Stimulated activated CD4-positive, alpha-beta T cell treated with anti-CD3 and anti-CD28 coated beads, Interleukin-4, amount 100 ng/mL, for 24 hours (primary cell): ENCODE measurements around the gene SMIM35.

ENCODE experiments used
- DNase-seq: peaks from one replicate; pipeline ENCODE4 v3.0.0-alpha.2; 2020

The SMIM35 gene

GRCh38 chr11:118108513-118108912, 21.8 kb upstream of the SMIM35 start:
- no peak for DNase-seq

DNA sequence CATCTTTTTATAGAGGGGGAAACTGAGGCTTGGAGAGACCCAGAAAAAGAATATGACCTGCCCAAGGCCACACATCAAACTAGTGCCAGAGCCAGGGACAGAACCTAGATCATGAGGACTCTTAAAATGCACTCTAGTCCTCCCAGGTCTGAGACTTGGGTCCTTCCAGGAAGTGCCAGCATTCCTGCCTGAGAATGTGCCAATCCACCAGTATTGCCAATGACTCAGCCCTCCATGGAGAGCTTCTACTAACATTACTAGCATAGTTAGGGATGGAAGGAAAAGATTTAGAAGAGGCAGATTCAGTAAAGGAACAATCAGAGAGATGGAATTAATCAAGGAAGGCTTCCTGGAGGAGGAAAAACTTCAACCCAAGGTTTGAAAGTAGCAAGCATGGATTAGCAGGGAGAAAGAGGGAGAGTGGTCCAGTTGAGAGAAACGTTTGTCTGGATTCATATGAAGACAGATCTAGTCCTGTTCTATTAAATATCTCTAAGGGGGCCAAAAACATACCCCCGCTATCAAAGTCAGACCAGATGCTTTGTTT, 20.1 kb upstream of the SMIM35 start:
- no peak for DNase-seq

GRCh38 chr11:118105657-118106305, 19.0 kb upstream of the SMIM35 start:
- DNase-seq = no peak

DNA sequence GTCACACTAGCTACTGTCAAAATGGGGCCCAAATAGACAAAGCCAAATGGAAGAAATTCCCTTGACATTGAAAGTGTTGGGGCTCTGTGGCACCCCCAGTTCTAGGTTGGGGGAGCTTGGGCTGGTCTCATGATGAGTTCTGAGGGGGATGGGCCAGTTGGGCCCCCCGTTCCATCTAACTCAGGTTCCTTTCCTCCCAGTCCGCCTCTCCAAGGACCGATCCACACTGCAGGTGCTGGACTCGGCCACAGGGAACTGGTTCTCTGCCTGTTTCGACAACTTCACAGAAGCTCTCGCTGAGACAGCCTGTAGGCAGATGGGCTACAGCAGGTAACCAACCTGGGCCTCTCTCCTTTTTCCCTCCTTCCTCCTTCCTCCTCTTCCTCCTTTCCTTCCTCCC, 17.7 kb upstream of the SMIM35 start:
- no peak for DNase-seq

DNA sequence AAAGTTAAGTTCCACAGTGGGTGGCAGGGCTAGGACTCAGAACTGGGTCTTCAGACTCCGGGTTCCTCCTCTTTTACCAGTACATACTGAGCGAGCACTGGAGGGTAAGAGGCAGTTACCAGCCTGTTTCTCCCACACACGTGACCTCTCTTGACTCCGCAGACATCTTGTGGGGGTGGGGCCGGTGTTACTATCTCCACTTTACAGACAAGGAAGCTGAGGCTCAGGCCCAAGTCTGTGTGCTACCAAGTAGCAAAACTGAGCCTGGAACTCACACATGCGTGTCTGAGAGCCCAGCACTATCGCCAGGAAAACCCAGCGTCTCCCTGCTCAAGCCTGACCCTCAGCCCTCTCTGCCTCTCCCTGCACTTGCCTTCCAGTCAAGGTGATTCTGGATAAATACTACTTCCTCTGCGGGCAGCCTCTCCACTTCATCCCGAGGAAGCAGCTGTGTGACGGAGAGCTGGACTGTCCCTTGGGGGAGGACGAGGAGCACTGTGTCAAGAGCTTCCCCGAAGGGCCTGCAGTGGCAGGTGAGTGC, 16.0 kb upstream of the SMIM35 start:
- DNase-seq = no peak

- no peak for DNase-seq
Observed at GRCh38 chr11:118100691-118101232, 14.0 kb upstream of the SMIM35 start.

- no peak for DNase-seq
Observed at GRCh38 chr11:118099838-118100556, 13.2 kb upstream of the SMIM35 start.

GRCh38 chr11:118098996-118099837, 12.5 kb upstream of the SMIM35 start:
- DNase-seq = no peak

DNA sequence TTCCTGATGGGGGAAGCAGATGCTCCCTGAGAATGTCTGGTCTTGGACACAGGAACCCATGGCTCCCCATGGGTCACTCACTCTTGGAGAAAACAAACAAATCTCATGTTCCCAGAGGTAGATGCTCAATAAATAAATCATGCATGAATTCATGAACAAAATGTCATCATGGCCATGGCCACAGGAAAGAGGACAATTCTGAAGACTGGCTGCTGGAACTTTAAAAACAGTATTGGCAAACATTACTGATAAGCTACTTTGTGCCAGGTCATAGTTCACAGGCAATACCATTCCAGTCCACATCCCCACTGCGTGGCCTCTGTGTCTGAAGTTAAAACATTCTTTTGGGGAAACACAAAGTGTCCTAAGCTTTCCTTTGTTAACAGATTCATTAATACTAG, 9.2 kb upstream of the SMIM35 start:
- no peak for DNase-seq

GRCh38 chr11:118095493-118095892, 8.7 kb upstream of the SMIM35 start:
- DNase-seq = no peak

DNA sequence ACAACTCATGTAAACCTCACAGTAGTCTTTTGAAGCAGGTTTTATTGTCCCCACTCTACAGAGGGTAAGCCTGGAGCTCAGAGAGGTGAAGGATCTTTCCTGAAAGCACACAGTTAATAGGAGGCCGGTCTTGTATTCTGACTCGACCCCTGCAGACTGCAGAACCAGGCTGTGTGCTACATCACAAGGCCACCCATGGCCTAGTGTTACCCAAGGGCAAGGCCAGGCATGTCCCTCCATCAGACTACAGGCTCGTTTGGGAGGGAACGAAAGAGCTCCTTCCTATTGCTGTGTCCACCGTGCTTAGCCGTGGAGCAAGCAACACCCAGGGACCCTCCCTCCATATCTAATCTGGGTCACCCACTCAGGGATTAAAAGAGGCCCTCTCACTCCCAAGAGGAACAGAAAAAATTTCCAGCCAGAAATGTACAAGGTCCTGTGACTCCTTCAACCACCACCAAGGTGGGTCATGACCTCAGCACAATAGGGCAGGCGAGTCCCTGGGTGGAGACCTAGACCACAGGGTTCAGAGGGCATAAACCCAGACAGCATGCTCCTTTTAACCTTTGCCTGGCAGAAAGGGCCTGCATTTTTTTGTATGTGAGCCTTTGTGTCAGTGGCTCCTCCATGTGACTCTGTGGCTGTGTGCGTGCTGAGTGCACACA, 6.3 kb upstream of the SMIM35 start:
- DNase-seq = no peak

GRCh38 chr11:118091690-118092089, 4.9 kb upstream of the SMIM35 start:
- DNase-seq = no peak

GRCh38 chr11:118090545-118091162, 3.9 kb upstream of the SMIM35 start:
- DNase-seq = no peak

- no peak for DNase-seq
Observed at GRCh38 chr11:118088531-118088930, 1.8 kb upstream of the SMIM35 start.

GRCh38 chr11:118087931-118088330, 1.2 kb upstream of the SMIM35 start:
- DNase-seq = no peak

DNA sequence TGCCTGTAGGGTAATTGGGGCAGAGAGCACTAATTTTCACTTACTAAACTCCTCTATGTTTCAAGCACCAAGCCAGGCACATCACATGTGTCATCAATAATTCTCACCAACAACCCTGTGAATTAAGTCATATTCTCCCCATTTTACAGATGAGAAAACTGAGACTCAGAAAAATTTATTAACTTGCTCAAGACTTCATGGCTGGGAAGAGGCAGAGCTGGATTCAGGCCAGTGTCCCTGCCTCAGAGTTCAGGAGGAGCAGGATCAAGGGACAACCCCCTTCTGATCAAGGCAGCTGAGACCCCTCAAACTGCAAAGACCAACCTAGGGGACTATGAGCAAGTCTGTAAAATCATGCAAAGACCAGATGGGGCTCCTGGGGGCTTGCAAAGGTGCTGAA, 2.1 kb downstream of the SMIM35 start:
- DNase-seq = no peak

GRCh38 chr11:118084247-118084646, 2.5 kb downstream of the SMIM35 start:
- no peak for DNase-seq

- DNase-seq = no peak
Observed at GRCh38 chr11:118082880-118083552, 3.7 kb downstream of the SMIM35 start.

DNA sequence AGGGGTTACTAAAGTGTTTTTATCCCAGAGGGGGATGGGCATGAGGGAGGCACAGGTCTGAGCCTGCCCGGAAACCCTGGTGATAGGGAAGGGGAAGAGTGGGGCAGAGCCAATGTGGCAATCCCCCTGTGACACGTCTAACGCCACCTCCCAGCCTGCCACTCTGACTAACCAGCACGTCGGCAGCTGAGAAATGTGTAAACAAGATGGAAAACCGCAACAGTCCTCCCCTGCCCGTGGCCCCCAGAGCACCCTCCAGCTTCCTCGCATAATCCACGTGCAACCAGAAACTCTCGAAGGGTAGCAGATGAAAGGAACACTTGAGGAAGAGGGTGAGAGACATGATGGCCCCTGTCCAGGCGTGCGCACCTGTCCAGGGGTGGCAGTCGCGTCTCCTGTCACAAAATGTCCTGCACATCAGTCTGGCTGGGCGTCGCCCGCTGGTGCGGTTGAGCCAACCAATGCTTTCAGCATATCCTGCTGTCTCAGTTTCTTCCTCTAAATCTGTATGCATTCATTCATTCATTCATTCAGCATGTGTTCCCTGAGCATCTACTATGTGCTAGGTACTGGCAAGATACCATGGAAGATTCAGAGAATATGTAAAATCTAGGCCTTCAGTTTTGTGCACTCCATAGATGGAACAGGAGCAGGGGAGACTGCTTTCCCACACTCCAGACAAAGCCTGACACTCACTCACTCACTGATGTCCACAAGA, 5.4 kb downstream of the SMIM35 start:
- no peak for DNase-seq

DNA sequence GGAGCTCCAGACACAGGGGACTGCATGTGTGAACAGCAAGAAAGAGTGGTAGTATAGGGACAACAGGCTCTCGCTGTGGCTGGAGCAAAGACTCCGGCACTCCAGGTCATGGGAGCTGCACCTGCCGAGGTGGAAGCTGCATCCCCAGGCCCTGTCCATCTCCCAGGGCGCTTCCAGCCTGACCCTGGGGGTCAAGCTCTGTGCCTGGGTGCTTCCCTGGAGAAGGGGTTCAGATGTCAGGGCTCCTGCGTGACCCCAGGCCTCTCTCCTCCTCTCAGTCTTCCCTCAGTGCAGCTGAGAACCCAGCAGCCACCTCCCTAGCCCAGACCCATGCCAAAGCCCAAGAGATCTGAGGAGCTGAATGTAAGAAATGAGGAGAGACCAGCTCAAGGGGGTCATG, 6.5 kb downstream of the SMIM35 start:
- DNase-seq = no peak

DNA sequence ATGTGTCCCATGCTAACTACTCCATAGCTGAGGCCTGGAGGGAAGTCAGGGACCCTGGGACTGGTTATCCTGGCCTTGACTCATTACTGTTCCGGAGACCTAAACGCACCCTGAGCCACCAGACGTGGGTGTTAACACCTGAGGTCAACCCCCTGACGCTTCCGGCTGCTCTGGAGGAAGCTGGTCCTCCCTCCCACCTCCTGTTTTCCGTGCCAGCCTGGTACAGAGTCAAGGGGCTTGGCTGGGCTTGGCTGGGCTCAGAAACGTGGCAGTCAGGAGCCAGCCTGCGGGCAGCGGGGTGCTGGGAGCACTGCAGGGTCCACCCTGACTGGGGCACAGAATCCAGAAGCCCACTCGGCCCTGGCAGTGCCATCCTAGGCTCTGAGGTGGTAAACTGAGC, 7.3 kb downstream of the SMIM35 start:
- no peak for DNase-seq
